Brain microvascular endothelial cell (primary cell): Measurements from ENCODE around the gene FAM76B.

ENCODE experiments used
- DNase-seq: peaks from one replicate; pipeline ENCODE4 v3.0.0-alpha.2; 2020
- H3K27ac ChIP-seq: fragments of 250-450 bp; sonication (Bioruptor Pico); 2 replicates; pipeline ENCODE4 v1.5.1; 2020; ENCODE audit warnings: mild to moderate bottlenecking, moderate library complexity
- H3K27me3 ChIP-seq: fragments of 250-450 bp; sonication (Bioruptor Pico); replicated peaks from 2 replicates; pipeline ENCODE4 v1.5.1; 2020; ENCODE audit warnings: mild to moderate bottlenecking
- H3K36me3 ChIP-seq: fragments of 250-450 bp; sonication (Bioruptor Pico); replicated peaks from 2 replicates; pipeline ENCODE4 v1.5.1; 2020; ENCODE audit warnings: mild to moderate bottlenecking
- H3K4me3 ChIP-seq: 2 replicates; pipeline ENCODE4 v1.5.1; 2011; ENCODE audit warnings: low read depth, mild to moderate bottlenecking, control low read depth, low read length, moderate library complexity
- CTCF ChIP-seq: IDR thresholded peaks from 2 replicates; pipeline ENCODE4 v1.5.1; 2011; ENCODE audit warnings: low read depth, mild to moderate bottlenecking, moderate library complexity, low read length, control low read depth, inconsistent platforms; ENCODE audit errors: missing control alignments
- in situ Hi-C: cut with HindIII; loops from 2 replicates; pipeline ENCODE4 v1.10.0; 2017; ENCODE audit warnings: low sequenced_read_pairs, low pct_ligation_motif_present

Gene FAM76B

GRCh38 chr11:95805869-95806268 lies 16.3 kb upstream of the FAM76B start:
- Histone ChIP-seq H3K27ac (no peak overlapping the region), H3K4me3 (no peak overlapping the region), H3K27me3 (no peaks in the 10 kb centered on the region), H3K36me3 (peaks cover 4% of the 10 kb centered on the region)
- in situ Hi-C loops, result no loop called here
- TF ChIP-seq CTCF, result no peak
- DNase-seq, result no peak

GRCh38 chr11:95803973-95804372 lies 14.4 kb upstream of the FAM76B start:
- in situ Hi-C loops, result no loop called here
- peaks cover 4% of the 10 kb centered on the region for H3K36me3 ChIP-seq
- no peak overlapping the region for H3K27ac ChIP-seq
- DNase-seq, result no peak
- no peak for TF ChIP-seq CTCF
- no peaks in the 10 kb centered on the region for H3K27me3 ChIP-seq
- H3K4me3 ChIP-seq, result no peak overlapping the region

GRCh38 chr11:95802806-95803205 lies 13.2 kb upstream of the FAM76B start:
- in situ Hi-C loops, result no loop called here

GRCh38 chr11:95800438-95800837 lies 10.9 kb upstream of the FAM76B start:
- H3K27ac ChIP-seq, result no peak overlapping the region
- TF ChIP-seq CTCF, result no peak
- no peaks in the 10 kb centered on the region for H3K36me3 ChIP-seq
- in situ Hi-C loops, result no loop called here
- no peaks in the 10 kb centered on the region for H3K27me3 ChIP-seq
- no peak for DNase-seq
- H3K4me3 ChIP-seq, result no peak overlapping the region

More at GRCh38 chr11:95802806-95803205, 13.2 kb upstream of the FAM76B start:
- H3K36me3 ChIP-seq, result peaks cover 4% of the 10 kb centered on the region
- DNase-seq, result no peak
- no peak overlapping the region for H3K27ac ChIP-seq
- no peak overlapping the region for H3K4me3 ChIP-seq
- H3K27me3 ChIP-seq, result no peaks in the 10 kb centered on the region
- no peak for TF ChIP-seq CTCF

- H3K4me3 ChIP-seq, result no peak overlapping the region
- DNase-seq, result no peak
- H3K27me3 ChIP-seq, result no peaks in the 10 kb centered on the region
- H3K36me3 ChIP-seq, result no peaks in the 10 kb centered on the region
- H3K27ac ChIP-seq, result no peak overlapping the region
- no peak for TF ChIP-seq CTCF
- in situ Hi-C loops, result no loop called here
Observed at GRCh38 chr11:95799546-95799945, 10.0 kb upstream of the FAM76B start.

- no peak for TF ChIP-seq CTCF
Observed at GRCh38 chr11:95796501-95796900, 6.9 kb upstream of the FAM76B start.

More at GRCh38 chr11:95796501-95796900, 6.9 kb upstream of the FAM76B start:
- no peak for DNase-seq
- Histone ChIP-seq H3K4me3 (no peak overlapping the region), H3K36me3 (no peaks in the 10 kb centered on the region), H3K27me3 (no peaks in the 10 kb centered on the region), H3K27ac (no peak overlapping the region)
- in situ Hi-C loops, result no loop called here
